Endothelial cell (in vitro differentiated cells): ENCODE data around the gene CDS2. TPM values are rescaled to one million over a fixed set of nuclear protein-coding genes. Genes with fewer than 3 reads are reported as not detected.
A peak's percentile ranks its signal among the peaks of the same experiment; 100 is the strongest.

Experiments used
- DNase-seq: peaks from one replicate; pipeline ENCODE4 v3.0.0; 2021; ENCODE audit warnings: low spot score
- H3K27ac Mint-ChIP-seq: one replicate; pipeline ENCODE4 v1.8.0; 2021; ENCODE audit warnings: mixed read lengths, inconsistent platforms; ENCODE audit not compliant: unreplicated experiment
- H3K27me3 Mint-ChIP-seq: one replicate; pipeline ENCODE4 v1.8.0; 2021; ENCODE audit warnings: mild to moderate bottlenecking, moderate library complexity, mixed read lengths, inconsistent platforms; ENCODE audit not compliant: unreplicated experiment
- H3K36me3 Mint-ChIP-seq: one replicate; pipeline ENCODE4 v1.8.0; 2021; ENCODE audit warnings: mild to moderate bottlenecking, low read depth, mixed read lengths, inconsistent platforms; ENCODE audit not compliant: unreplicated experiment
- H3K4me1 Mint-ChIP-seq: one replicate; pipeline ENCODE4 v1.8.0; 2021; ENCODE audit warnings: mild to moderate bottlenecking, mixed read lengths, inconsistent platforms; ENCODE audit not compliant: unreplicated experiment
- H3K4me3 Mint-ChIP-seq: one replicate; pipeline ENCODE4 v1.8.0; 2021; ENCODE audit warnings: mild to moderate bottlenecking, mixed read lengths, inconsistent platforms; ENCODE audit not compliant: unreplicated experiment
- H3K9me3 Mint-ChIP-seq: one replicate; pipeline ENCODE4 v1.8.0; 2021; ENCODE audit warnings: mixed read lengths, inconsistent platforms; ENCODE audit not compliant: unreplicated experiment
- CTCF ChIP-seq: fragments of 200-600 bp; sonication (generic); IDR thresholded peaks from one replicate; pipeline ENCODE4 v1.5.0; 2021; ENCODE audit warnings: antibody characterized with exemption; ENCODE audit not compliant: unreplicated experiment
- long read RNA-seq: library from polyadenylated mRNA; unstranded; transcript quantifications from one replicate; pipeline ENCODE4 v2.0.0, GENCODE V29; 2020; ENCODE audit not compliant: unreplicated experiment
- total RNA-seq: library from RNA; stranded (reverse); fragmentation: NEBNext Ultra II Directional; extraction: Animal tissue kit (Norgen Biotek cat#: 25700); gene quantifications from one replicate; pipeline ENCODE4 v1.2.1, GENCODE V29; 2021; ENCODE audit not compliant: unreplicated experiment

Gene CDS2
- 130 TPM for total RNA-seq
- long read RNA-seq, full-length matches to known transcripts: 82 of 93 reads
- long read RNA-seq, partial matches to known transcripts: 1 of 93 reads
- long read RNA-seq, other reads (novel, unspliced or antisense): 10 of 93 reads

- peaks cover 13% of the 10 kb centered on the region for H3K27me3 Mint-ChIP-seq
- H3K4me3 Mint-ChIP-seq: peak within 1 kb of the TSS; percentile 98
- H3K9me3 Mint-ChIP-seq: no peaks in the 10 kb centered on the region
- TF ChIP-seq CTCF: peak; percentile 52
- peak within 1 kb of the TSS; percentile 93 for H3K27ac Mint-ChIP-seq
- peaks cover 25% of the 10 kb centered on the region for H3K4me1 Mint-ChIP-seq
- DNase-seq: peak; percentile 100
- peaks cover 4% of the 10 kb centered on the region for H3K36me3 Mint-ChIP-seq
Observed at GRCh38 chr20:5126512-5127203, at the start of gene CDS2. Gene CDS2 (plus strand): TSS chr20:5127008. CDS start chr20:5127093, 85 bp downstream.

- Mint-ChIP-seq H3K27me3 (peaks cover 10% of the 10 kb centered on the region), H3K9me3 (no peaks in the 10 kb centered on the region), H3K36me3 (peaks cover 3% of the 10 kb centered on the region), H3K27ac (no peak overlapping the region), H3K4me1 (peaks cover 6% of the 10 kb centered on the region), H3K4me3 (no peak overlapping the region)
- no peak for TF ChIP-seq CTCF
- no peak for DNase-seq
Observed at GRCh38 chr20:5077761-5078387, 48.9 kb upstream of the CDS2 start.

- TF ChIP-seq CTCF: no peak
- H3K9me3 Mint-ChIP-seq: no peaks in the 10 kb centered on the region
- peaks cover 6% of the 10 kb centered on the region for H3K4me1 Mint-ChIP-seq
- no peak overlapping the region for H3K4me3 Mint-ChIP-seq
- H3K36me3 Mint-ChIP-seq: peaks cover 3% of the 10 kb centered on the region
- DNase-seq: no peak
- H3K27ac Mint-ChIP-seq: no peak overlapping the region
- H3K27me3 Mint-ChIP-seq: peaks cover 8% of the 10 kb centered on the region
Observed at GRCh38 chr20:5078399-5078958, 48.3 kb upstream of the CDS2 start.

GRCh38 chr20:5080384-5080877, 46.4 kb upstream of the CDS2 start:
- H3K36me3 Mint-ChIP-seq: no peaks in the 10 kb centered on the region
- no peak for DNase-seq
- H3K27me3 Mint-ChIP-seq: no peaks in the 10 kb centered on the region
- no peak overlapping the region for H3K4me3 Mint-ChIP-seq
- no peaks in the 10 kb centered on the region for H3K9me3 Mint-ChIP-seq
- no peak overlapping the region for H3K27ac Mint-ChIP-seq
- no peak for TF ChIP-seq CTCF
- H3K4me1 Mint-ChIP-seq: peaks cover 6% of the 10 kb centered on the region
